SHP77 (cell line): ENCODE data around the gene GNL2.
"Not testable (repeated sequence)": the region's sequence is repeated elsewhere in the genome, so short reads cannot be mapped to it uniquely, and the experiment has no call there.

Experiments used
- DNase-seq, 2 experiments: peaks; one replicate each; lab custom pipeline; 2025; lab: John Stamatoyannopoulos, UW

GNL2 gene

GRCh38 chr1:37559080-37559479 lies 36.7 kb downstream of the GNL2 start:
- DNase-seq = no peak

DNA sequence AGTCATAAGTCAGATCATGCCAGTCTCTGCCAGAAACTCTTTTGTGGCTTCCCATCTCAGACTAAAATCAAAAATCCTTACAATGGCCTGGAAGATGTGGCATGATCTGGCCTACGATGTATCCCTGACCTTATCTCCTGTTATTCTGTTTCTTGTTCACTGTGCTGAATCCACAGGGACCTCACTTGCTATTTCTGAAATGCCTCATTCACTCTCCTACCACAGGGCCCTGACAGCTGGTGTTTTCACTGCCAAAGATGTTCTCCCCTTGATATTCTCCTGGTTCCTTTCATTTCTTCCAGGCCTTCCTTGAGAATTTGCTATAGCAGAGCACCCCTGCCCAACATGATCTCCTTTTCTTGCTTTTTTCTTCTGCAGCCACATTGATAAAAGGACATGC lies 37.3 kb downstream of the GNL2 start:
- DNase-seq = no peak

- no peak for DNase-seq
Measured at GRCh38 chr1:37557402-37557801, 38.3 kb downstream of the GNL2 start.

- peak; percentile 77 to 88 for DNase-seq
Measured at GRCh38 chr1:37556712-37557196, 39.0 kb downstream of the GNL2 start, which contains the start of gene DNALI1. DNALI1 (plus strand) TSS chr1:37556940; CDS start chr1:37556995, 55 bp downstream.

DNA sequence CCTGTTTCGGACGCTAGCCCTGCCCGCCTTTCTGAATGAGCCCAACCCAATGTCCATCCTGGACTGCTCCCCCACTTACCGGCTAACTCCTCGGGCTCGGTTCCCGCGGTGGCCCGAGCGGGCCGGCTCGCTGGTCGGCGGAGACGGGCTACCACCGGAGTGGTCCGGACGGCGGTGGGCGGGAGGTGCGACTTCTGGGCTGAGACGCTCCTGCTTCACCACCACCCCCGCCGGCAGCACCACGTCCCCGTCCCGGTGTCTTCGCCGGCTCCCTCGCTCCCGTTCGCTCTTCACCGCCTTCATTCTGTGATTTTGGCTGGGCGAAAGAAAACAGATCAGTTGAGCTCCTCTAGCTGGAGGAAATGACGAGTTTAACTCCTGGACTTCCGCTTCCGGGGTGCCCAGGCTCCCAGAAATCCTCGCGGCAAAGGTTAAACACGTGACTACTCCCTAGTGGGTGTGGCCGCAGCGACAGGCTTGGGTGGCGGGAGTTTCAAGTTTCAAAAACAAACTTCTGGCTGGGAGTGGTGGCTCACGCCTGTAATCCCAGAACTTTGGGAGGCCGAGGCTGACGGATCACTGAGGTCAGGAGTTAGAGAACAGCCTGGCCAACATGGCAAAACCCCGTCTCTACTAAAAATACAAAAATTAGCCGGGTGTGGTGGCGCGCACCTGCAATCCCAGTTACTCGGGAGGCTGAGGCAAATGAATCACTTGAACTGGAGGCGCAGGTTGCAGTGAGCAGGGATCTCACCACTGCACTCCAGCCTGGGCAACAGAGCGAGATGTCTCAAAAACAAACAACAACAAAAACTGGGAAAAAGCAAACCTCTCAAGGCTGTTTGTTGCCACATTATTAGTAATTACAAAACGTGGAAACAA lies 41.6 kb downstream of the GNL2 start, which contains the start of gene SNIP1:
TSS of gene SNIP1 (minus strand) at position 367 of the 882 bp plus-strand sequence. CDS start at position 303, 64 bp downstream.
- DNase-seq = peak; percentile 91

- DNase-seq = no peak
Measured at GRCh38 chr1:37553598-37553926, 42.2 kb downstream of the GNL2 start.

DNA sequence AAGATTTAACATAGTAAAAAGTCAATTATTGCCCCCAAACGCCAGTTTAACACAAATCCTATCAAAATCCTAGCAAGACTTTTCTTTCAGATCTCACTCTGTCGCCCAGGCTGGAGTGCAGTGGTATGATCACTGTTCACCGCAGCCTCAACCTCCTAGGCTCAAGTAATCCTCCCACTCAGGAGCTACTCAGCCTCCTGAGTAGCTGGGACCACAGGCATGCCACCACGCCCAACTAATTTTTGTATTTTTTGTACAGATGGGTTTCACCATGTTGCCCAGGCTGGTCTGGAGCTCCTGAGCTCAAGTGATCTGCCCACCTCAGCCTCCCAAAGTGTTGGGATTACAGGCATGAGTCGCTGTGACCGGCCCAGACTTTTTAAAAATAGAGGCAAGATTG lies 46.4 kb downstream of the GNL2 start:
- DNase-seq = no peak

DNA sequence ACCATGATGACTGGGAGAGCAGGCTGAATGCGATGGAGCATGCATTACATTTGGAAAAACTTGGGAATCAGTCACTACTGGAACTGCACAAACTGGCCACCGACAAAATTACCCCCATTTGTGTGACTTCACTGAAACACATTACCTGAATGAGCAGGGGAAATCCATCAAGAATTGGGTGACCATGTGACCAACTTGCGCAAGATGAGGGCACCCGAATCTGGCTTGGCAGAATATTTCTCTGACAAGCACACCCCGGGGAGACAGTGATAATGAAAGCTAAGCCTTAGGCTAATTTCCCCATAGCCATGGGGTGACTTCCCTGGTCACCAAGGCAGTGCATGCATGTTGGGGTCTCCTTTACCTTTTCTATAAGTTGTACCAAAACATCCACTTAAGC lies 50.7 kb downstream of the GNL2 start:
- DNase-seq = no peak

GRCh38 chr1:37544530-37544929 lies 51.2 kb downstream of the GNL2 start:
- no peak for DNase-seq

DNA sequence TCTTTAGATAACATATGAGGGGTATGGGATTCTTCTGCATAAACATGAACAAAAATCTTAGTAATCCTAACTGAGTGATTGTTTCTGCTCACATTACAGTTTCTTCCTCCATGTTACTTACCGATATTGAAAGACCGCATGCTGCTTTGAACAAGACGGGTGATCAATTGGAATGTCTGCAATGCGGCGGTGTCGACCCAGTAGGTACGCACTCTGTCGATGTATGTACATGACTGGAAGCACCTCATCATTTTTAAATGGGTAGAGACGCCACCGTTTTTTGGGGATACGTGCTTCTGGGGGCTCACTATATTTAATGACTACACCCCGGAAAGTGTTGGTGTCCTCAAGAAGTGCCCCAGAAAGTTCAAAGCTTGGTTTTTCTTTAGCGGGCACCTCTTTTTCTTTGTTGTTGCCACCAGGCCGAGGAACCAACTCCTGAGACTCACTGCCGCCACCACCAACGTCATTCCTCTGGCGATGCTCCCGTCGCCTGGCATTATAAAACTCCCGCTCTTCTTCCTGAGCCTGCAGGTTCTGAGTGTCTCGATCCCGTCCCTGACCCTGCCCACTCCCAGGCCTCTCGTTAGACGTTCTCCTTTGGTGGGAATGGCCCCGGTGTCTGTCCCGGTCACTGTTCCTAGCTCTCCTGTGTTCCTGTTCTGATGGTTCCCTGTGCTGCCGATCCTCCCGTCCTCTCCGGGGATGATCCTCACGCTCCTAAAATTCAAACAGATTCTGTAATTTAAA lies 55.5 kb downstream of the GNL2 start:
- DNase-seq = no peak

- DNase-seq = not testable (repeated sequence)
Measured at GRCh38 chr1:37539154-37539553, 56.6 kb downstream of the GNL2 start.

DNA sequence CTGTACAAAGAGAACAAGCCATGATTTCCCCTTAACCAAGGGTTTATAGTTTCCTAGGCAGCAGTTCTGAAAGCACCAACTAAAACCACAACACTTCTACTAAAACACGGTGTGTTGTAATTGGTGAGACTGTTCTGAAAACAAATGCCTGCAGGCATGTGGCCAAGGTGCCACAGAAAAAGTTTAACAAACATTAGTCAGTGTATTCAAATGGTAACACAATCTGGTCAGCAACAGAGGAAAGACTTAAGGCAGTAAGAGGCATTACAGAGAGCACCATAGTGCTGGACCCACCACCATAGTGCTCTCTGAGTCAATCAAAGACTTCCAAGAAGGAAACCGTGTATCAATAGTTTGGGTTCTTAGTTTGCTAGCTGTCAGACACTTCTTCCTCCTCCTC lies 58.4 kb downstream of the GNL2 start:
- no peak for DNase-seq

- no peak for DNase-seq
Measured at GRCh38 chr1:37533317-37534093, 62.2 kb downstream of the GNL2 start.

DNA sequence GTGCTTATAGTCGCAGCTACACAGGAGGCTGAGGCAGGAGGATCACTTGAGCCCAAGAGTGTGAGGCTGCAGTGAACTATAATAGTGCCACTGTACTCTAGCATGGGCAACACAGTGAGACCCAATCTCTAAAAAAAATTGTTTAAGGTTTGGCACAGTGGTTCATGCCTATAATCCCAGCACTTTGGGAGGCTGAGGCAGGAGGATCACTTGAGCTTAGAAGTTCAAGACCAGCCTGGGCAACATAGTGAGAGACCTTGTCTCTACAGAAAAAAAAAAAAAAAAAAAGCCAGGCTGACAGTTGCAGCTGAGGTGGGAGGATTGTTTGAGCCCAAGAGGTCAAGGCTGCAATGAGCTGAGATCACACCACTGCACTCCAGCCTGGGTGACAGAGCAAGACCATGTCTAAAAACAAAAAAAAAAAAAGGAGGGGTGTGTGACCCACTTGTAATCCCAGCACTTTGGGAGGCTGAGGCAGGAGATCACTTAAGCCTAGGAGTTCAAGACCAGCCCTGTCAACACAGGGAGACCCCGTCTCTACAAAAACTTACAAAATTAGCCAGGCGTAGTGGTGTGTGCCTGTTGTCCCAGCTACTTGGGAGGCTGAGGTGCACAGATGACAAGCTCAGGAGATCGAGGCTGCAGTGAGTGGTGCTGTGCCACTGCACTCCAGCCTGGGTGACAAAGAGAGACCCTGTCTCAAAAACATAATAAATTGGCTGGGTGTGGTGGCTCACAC lies 63.1 kb downstream of the GNL2 start:
- not testable (repeated sequence) for DNase-seq

DNA sequence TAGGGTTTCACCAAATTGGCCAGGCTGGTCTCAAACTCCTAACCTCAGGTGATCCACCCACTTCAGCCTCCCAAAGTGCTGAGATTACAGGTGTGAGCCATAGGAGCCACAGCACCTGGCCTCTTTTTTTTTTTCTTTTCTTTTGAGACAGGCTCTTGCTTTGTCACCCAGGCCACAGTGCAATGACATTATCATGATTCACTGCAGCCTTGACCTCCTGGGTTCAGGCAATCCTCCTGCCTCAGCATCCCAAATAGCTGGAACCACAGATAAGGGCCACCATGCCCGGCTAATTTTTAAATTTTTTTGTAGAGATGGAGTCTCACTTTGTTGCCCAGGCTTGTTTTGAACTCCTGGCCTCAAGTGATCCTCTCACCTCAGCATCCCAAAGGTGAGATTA lies 65.8 kb downstream of the GNL2 start:
- DNase-seq = not testable (repeated sequence)

GRCh38 chr1:37519613-37520012 lies 76.1 kb downstream of the GNL2 start:
- no peak for DNase-seq

GRCh38 chr1:37518929-37519328 lies 76.8 kb downstream of the GNL2 start:
- not testable (repeated sequence) for DNase-seq

- not testable (repeated sequence) for DNase-seq
Measured at GRCh38 chr1:37518241-37518640, 77.5 kb downstream of the GNL2 start.

- no peak for DNase-seq
Measured at GRCh38 chr1:37517569-37517968, 78.2 kb downstream of the GNL2 start.
